ENCODE data around the gene MRE11. TPM values are rescaled to one million over a fixed set of nuclear protein-coding genes. Genes with fewer than 3 reads are reported as not detected.
"Not testable (repeated sequence)": the region's sequence is repeated elsewhere in the genome, so short reads cannot be mapped to it uniquely, and the experiment has no call there.

MRE11 gene
- total RNA-seq, 1 donor from 2014 or later, result 40.5 TPM

DNA sequence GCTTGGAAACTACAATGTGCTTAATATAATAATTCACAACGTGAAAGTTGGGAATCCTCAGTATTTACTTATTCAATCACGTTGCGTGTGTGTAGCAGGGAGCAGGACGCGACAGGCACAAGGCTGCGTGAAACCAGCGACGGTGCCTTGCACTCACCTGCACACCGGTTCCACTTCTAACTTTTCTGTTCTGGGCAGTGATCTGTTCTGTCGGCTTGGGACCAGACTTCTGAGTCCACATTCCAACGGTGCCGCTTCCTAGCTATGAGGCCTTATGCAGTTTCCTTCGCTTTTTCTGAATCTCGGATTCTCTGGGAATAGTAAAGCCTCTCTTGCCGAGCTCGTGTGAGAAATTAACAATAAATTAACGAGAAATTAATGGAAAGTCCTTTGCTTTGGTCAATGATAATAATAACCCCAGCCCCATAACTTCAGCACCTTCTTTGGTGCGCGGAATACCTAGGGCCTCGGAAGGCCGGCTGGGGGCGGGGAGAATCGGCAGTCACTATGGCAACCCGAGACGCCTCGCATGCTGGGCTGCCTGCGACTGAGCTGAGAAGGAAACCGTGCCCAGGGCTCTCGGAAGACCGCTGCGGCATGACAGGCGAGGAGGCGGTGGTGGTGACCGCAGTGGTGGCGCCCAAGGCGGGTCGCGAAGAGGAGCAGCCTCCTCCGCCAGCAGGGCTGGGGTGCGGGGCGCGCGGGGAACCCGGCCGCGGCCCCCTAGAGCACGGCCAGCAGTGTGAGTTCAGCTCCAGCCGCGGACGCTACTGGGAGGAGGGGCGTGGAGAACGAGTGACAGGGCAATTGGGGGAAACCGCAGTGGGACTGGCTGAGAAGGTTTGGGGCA, 18.5 kb upstream of the MRE11 start, which contains the start of gene C11orf97:
Gene C11orf97 (plus strand): TSS at position 530 of the 850 bp plus-strand sequence. CDS start 68 bp downstream, at position 598.
- TF ChIP-seq POLR2A (IDR thresholded peaks at IDR 0.05) (no peak), POLR2AphosphoS5 (IDR thresholded peaks at IDR 0.05; ENCODE audit: insufficient read depth in 1 of 2, low read depth in 1 of 2) (no peak)
- TF ChIP-seq, protein P1, sequence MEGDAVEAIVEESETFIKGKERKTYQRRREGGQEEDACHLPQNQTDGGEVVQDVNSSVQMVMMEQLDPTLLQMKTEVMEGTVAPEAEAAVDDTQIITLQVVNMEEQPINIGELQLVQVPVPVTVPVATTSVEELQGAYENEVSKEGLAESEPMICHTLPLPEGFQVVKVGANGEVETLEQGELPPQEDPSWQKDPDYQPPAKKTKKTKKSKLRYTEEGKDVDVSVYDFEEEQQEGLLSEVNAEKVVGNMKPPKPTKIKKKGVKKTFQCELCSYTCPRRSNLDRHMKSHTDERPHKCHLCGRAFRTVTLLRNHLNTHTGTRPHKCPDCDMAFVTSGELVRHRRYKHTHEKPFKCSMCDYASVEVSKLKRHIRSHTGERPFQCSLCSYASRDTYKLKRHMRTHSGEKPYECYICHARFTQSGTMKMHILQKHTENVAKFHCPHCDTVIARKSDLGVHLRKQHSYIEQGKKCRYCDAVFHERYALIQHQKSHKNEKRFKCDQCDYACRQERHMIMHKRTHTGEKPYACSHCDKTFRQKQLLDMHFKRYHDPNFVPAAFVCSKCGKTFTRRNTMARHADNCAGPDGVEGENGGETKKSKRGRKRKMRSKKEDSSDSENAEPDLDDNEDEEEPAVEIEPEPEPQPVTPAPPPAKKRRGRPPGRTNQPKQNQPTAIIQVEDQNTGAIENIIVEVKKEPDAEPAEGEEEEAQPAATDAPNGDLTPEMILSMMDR (IDR thresholded peaks at IDR 0.05), result no peak
- Histone ChIP-seq H3K4me3 (peak within 1 kb of the TSS; percentile 44 to 49), H3K36me3 (no peaks in the 10 kb centered on the region), H3K27ac (no peak within 1 kb of the TSS), H3K27me3 (no peaks in the 10 kb centered on the region), H3K4me1 (peaks cover 13% of the 10 kb centered on the region), H3K9me3 (no peaks in the 10 kb centered on the region)
- no peak for DNase-seq (ENCODE audit: extremely low spot score in 2 of 2)
- intact Hi-C loops (cut with DNase I), result loop anchor here (10.0 kb wide), 1 partner anchor 73 kb away; no protein-coding TSS in a partner anchor

DNA sequence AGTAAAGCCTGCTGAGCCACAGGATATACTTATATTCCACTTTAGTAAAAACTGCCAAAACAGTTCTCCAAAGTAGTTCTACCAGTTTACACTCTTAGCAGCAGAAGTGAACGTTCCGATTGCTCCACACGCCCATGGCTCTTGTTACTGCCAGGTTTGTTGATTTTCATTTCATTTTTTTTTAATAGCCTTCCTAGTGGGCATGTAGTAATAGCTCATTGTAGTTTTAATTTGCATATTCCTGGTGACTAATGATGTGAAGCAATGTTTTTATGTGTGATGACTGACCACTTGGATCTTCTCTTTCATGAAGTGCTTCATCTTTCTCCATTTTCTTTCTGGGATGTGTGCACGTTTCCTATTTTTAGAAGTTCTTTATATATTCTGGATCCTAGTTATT, 13.8 kb upstream of the MRE11 start:
- Histone ChIP-seq H3K36me3 (no peaks in the 10 kb centered on the region), H3K9me3 (no peaks in the 10 kb centered on the region), H3K4me3 (no peak overlapping the region), H3K27me3 (no peaks in the 10 kb centered on the region), H3K27ac (no peak overlapping the region), H3K4me1 (peaks cover 9% of the 10 kb centered on the region)
- intact Hi-C loops (cut with DNase I), result no loop called here
- TF ChIP-seq POLR2AphosphoS5 (IDR thresholded peaks at IDR 0.05; ENCODE audit: insufficient read depth in 1 of 2, low read depth in 1 of 2) (no peak), POLR2A (IDR thresholded peaks at IDR 0.05) (no peak)
- TF ChIP-seq, protein P1 (IDR thresholded peaks at IDR 0.05), result no peak
- no peak for DNase-seq (ENCODE audit: extremely low spot score in 2 of 2)

DNA sequence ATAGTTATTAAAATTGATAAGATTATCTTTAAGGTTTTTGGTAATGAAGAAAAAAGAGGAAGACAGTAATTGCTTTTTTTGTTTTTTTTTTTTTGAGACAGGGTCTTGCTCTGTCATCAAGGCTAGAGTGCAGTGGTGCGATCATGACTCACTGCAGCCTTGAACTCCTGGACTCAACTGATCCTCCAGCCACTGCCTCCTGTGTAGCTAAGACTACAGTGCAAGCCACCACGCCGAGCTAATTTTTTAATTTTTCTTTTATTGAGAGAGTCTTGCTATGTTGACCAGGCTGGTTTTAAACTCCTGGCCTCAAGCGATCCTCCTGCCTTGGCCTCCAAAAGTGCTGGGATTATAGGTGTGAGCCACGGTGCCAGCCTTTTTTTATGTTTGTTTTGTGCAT, 12.9 kb upstream of the MRE11 start:
- H3K27me3 ChIP-seq; H3K27ac ChIP-seq; DNase-seq (ENCODE audit: extremely low spot score in 2 of 2); intact Hi-C loops (cut with DNase I); H3K36me3 ChIP-seq; H3K9me3 ChIP-seq; H3K4me3 ChIP-seq; H3K4me1 ChIP-seq: not testable (repeated sequence)

DNA sequence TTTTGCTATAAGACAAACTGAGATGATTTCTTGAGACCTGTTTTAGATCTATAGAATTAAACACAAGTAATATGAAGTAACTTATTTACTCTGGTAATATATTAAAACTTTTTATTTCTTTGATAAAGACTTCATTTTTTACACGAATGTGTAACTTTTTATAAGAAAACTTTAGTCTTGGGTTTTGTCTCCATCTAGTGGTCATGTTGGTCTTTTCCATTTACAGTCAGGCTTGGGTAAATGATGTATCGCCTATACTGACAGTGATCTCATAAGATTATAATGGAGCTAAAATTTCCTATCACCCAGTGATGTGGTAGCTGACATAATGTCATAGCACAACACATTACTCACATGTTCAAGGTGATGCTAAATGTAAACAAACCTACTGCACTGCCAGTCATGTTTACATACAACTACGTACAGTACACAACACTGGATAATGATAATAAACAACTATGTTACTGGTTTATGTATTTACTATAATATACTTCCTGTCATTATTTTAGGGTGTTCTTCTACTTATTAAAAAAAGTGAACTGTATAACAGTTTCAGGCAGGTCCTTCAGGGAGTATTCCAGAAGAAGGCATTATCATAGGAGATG, 11.1 kb upstream of the MRE11 start:
- H3K4me1 ChIP-seq, result no peaks in the 10 kb centered on the region
- no peaks in the 10 kb centered on the region for H3K9me3 ChIP-seq
- no peak overlapping the region for H3K27ac ChIP-seq
- H3K4me3 ChIP-seq, result no peak overlapping the region
- no peak for DNase-seq (ENCODE audit: extremely low spot score in 2 of 2)
- H3K36me3 ChIP-seq, result peaks cover 0 to 13% of the 10 kb centered on the region in 2 donors
- TF ChIP-seq, protein P1 (IDR thresholded peaks at IDR 0.05), result peak; percentile 43 to 55 (median 54)
- TF ChIP-seq POLR2A (IDR thresholded peaks at IDR 0.05), result no peak
- H3K27me3 ChIP-seq, result no peaks in the 10 kb centered on the region
- intact Hi-C loops (cut with DNase I), result no loop called here

DNA sequence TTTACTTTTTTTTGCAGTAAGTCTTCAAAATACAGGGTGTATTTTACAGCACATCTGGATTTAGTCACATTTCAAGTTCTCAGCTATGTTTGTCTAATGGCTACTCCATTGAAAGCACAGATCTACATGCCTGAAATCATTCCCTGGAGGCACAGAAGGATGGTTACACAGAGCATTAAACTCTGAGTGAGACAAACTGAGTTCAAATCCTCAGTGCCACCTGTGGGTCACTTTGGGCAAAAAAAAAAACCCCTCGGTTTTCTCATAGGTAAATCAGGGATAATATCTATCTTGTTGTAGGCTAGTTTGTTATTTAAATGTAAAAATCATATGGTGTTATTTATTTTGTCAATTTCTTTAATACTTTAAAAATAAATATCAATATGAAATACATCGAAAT, 7.9 kb upstream of the MRE11 start:
- Histone ChIP-seq H3K4me1 (no peaks in the 10 kb centered on the region), H3K9me3 (no peaks in the 10 kb centered on the region), H3K27ac (no peak overlapping the region), H3K36me3 (peaks cover 0 to 44% of the 10 kb centered on the region in 2 donors), H3K27me3 (no peaks in the 10 kb centered on the region), H3K4me3 (no peak overlapping the region)
- intact Hi-C loops (cut with DNase I), result no loop called here
- no peak for TF ChIP-seq POLR2A (IDR thresholded peaks at IDR 0.05)
- TF ChIP-seq, protein P1 (IDR thresholded peaks at IDR 0.05), result no peak
- TF ChIP-seq POLR2AphosphoS5 (IDR thresholded peaks at IDR 0.05; ENCODE audit: insufficient read depth in 1 of 2, low read depth in 1 of 2), result no peak
- DNase-seq (ENCODE audit: extremely low spot score in 2 of 2), result no peak
